ENCODE results near the gene SLC17A8.

- TF ChIP-seq CTCF (IDR thresholded peaks at IDR 0.05): no peak
- TF ChIP-seq EP300 (IDR thresholded peaks at IDR 0.05): no peak
- TF ChIP-seq POLR2A (IDR thresholded peaks at IDR 0.05): no peak
Observed at GRCh38 chr12:100443434-100443833, 86.6 kb downstream of the SLC17A8 start.

Measured in ovary (tissue), 3 donors.